HG02840 (cell line): ENCODE measurements around the gene WDR18.

Source experiments
- ATAC-seq: cut with Tn5 transposase; IDR thresholded peaks from one replicate; pipeline ENCODE4 v1.9.1; 2021; ENCODE audit warnings: mild to moderate bottlenecking, moderate library complexity, moderate number of reproducible peaks; ENCODE audit not compliant: unreplicated experiment, low FRiP score

WDR18 gene

GRCh38 chr19:1004803-1005664, 20.9 kb downstream of the WDR18 start:
- no peak for ATAC-seq

- no peak for ATAC-seq
Measured at GRCh38 chr19:1006711-1007398, 22.7 kb downstream of the WDR18 start.

GRCh38 chr19:1007399-1008251, 23.5 kb downstream of the WDR18 start:
- ATAC-seq = no peak

GRCh38 chr19:1008268-1009040, 24.3 kb downstream of the WDR18 start:
- ATAC-seq = no peak

- ATAC-seq = no peak
Measured at GRCh38 chr19:1009041-1009980, 25.2 kb downstream of the WDR18 start.

- no peak for ATAC-seq
Measured at GRCh38 chr19:1009981-1010538, 25.9 kb downstream of the WDR18 start.

- no peak for ATAC-seq
Measured at GRCh38 chr19:1010586-1011510, 26.7 kb downstream of the WDR18 start.

- ATAC-seq = no peak
Measured at GRCh38 chr19:1011831-1012333, 27.7 kb downstream of the WDR18 start.

- ATAC-seq = no peak
Measured at GRCh38 chr19:1012334-1012733, 28.2 kb downstream of the WDR18 start.

- no peak for ATAC-seq
Measured at GRCh38 chr19:1013218-1013617, 29.1 kb downstream of the WDR18 start.

GRCh38 chr19:1014161-1015060, 30.3 kb downstream of the WDR18 start:
- no peak for ATAC-seq

GRCh38 chr19:1015061-1015781, 31.1 kb downstream of the WDR18 start:
- no peak for ATAC-seq

GRCh38 chr19:1015782-1016646, 31.9 kb downstream of the WDR18 start:
- ATAC-seq = no peak

- ATAC-seq = no peak
Measured at GRCh38 chr19:1016647-1017114, 32.5 kb downstream of the WDR18 start.
